ENCODE data around the gene ARHGEF1.
A peak's percentile ranks its signal among the peaks of the same experiment; 100 is the strongest.
"Not testable (repeated sequence)": the region's sequence is repeated elsewhere in the genome, so short reads cannot be mapped to it uniquely, and the experiment has no call there.

ARHGEF1 gene

DNA sequence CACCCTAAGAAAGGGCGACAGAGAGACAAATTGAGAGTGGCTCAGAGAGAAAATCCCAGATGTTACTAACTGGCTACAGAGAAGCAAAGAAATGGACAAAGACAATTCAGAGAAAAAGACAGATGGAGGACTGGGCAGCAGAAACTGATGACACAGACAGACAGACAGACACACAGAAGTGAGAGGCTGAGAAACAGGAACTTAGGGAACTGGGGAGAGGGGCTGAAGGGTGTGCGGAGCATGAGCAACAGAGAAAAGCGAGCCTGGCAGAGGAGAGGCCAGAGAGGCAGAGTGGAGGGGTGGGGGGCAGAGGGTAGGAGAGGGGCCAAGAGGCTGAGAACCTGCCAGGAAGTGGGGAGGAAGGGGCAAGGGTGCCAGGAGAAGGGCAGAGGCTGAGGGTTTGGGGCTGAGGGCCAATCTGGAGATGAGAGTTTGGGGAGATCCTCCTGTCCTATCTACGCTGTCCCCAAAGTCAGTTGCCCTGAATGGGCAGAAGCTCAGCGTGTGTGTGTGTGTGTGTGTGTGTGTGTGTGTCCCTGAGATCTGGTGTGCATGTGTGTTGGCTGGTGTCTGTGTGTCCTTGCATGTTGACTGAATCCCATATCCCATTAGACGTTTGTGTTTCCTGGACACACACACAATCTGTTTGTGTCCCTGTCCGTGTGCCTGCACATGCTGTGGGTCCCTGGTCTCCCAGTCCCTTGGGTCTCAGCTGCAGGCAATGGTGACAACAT, 50.9 kb downstream of the ARHGEF1 start:
- TF ChIP-seq, protein P1, sequence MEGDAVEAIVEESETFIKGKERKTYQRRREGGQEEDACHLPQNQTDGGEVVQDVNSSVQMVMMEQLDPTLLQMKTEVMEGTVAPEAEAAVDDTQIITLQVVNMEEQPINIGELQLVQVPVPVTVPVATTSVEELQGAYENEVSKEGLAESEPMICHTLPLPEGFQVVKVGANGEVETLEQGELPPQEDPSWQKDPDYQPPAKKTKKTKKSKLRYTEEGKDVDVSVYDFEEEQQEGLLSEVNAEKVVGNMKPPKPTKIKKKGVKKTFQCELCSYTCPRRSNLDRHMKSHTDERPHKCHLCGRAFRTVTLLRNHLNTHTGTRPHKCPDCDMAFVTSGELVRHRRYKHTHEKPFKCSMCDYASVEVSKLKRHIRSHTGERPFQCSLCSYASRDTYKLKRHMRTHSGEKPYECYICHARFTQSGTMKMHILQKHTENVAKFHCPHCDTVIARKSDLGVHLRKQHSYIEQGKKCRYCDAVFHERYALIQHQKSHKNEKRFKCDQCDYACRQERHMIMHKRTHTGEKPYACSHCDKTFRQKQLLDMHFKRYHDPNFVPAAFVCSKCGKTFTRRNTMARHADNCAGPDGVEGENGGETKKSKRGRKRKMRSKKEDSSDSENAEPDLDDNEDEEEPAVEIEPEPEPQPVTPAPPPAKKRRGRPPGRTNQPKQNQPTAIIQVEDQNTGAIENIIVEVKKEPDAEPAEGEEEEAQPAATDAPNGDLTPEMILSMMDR (IDR thresholded peaks at IDR 0.05; ENCODE audit: control insufficient read depth, insufficient read depth, low read depth, low read length, missing control alignments), result no peak
- no peak overlapping the region for H3K4me3 ChIP-seq (ENCODE audit: control insufficient read depth, low read depth, low read length)
- DNase-seq (ENCODE audit: low read depth), result no peak

DNA sequence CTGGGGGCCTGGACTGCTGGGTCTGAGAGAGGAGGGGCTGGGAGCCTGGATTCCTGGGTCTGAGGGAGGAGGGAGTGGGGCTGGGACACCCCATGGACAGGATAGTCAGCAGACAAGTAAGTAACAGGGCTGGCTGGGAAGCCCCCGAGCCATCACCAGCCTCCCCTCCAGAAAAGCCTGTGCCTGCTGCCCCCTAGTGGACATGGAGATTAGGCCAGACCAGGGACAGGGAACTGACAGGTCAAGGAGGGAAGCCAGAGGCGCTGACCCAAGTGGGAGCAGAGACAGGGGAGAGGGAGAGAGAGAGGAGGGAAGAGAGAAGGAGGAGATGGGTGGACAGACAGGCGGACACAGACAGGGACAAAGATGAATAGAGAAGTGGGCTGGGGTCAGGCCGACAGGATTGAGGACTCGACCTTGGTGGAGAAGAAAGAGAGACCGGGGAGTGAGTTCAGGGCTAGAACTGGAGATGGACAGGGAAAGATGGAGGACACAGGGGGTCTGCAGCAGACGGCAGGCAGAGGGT, 51.9 kb downstream of the ARHGEF1 start:
- DNase-seq (ENCODE audit: low read depth), result no peak
- no peak overlapping the region for H3K4me3 ChIP-seq (ENCODE audit: control insufficient read depth, low read depth, low read length)
- TF ChIP-seq, protein P1 (IDR thresholded peaks at IDR 0.05; ENCODE audit: control insufficient read depth, insufficient read depth, low read depth, low read length, missing control alignments), result peak; percentile 91

DNA sequence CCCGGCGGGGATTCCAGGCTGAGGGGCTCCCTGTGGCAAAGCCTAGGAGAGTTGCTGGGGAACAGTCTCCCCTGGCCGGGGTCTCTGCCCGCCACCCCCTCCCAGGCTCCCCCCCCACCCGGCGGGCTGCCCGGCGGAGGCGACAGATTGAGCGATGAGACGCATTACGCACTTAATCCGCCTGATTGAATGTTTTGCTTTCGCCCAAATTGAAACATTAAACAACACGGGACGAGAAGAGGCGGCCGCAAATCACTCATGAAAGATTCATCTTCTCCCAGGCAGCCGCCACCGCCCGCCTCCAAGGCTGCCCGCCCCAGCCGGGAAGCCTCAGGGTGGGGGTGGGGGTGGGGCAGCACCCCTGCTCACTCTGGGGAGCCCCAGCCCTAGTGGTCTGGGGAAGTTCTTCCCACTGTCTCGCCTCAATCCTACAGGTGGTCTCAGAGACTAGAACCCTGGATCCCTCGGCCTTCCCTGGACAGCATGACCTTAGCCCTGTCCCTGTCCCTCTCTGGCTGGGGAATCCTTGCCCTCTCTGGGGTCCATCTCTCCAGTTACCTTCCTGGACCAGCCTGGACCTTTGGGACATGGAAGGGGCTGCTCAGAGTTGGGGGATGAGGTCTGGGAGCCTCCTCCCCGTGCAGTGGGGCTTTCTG, 52.9 kb downstream of the ARHGEF1 start:
- TF ChIP-seq, protein P1 (IDR thresholded peaks at IDR 0.05; ENCODE audit: control insufficient read depth, insufficient read depth, low read depth, low read length, missing control alignments), result no peak
- no peak overlapping the region for H3K4me3 ChIP-seq (ENCODE audit: control insufficient read depth, low read depth, low read length)
- no peak for DNase-seq (ENCODE audit: low read depth)

DNA sequence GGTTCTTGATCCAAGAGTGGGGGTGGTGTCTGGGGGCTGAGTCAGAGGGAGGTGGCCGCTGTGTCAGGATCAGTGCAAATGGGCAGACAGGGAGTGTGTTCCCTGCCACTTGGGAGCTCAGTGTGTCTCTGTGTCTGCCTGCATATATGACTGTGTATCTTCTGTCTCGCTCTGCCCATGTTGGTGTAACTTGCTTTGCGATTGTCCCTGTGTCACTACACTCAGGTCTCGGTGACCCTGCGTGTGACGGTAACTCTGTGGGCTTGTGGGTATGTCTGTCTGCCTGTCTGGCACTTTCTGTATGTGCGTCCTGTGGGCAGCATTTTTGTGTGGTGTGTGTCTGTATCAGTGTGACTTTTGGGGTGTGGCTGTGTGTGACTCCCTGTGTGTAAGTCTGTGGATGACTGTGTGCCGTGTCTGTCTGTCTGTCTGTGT, 53.4 kb downstream of the ARHGEF1 start:
- H3K4me3 ChIP-seq (ENCODE audit: control insufficient read depth, low read depth, low read length), result no peak overlapping the region
- TF ChIP-seq, protein P1 (IDR thresholded peaks at IDR 0.05; ENCODE audit: control insufficient read depth, insufficient read depth, low read depth, low read length, missing control alignments), result no peak
- DNase-seq (ENCODE audit: low read depth), result no peak

DNA sequence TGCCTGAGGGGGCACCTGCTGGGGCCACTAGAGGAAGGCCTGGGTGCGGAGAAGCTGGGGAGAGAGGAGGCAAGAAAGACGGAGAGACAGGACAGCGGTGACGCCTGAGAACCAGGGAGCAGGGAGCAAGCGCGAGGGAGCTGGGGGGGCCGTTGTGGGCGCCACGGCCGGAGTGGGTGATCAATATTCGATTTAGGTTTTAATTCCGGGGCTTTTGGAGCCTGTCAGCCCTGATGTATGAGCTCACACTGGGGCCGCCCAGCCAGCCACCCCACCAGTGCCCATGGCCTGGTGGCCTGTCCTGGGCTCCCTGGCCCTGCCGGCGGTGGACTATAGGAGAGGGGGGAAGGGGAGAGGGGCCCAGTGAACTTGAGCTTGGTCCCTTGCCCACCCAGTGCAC, 54.0 kb downstream of the ARHGEF1 start:
- no peak for DNase-seq (ENCODE audit: low read depth)
- TF ChIP-seq, protein P1 (IDR thresholded peaks at IDR 0.05; ENCODE audit: control insufficient read depth, insufficient read depth, low read depth, low read length, missing control alignments), result no peak
- no peak overlapping the region for H3K4me3 ChIP-seq (ENCODE audit: control insufficient read depth, low read depth, low read length)

DNA sequence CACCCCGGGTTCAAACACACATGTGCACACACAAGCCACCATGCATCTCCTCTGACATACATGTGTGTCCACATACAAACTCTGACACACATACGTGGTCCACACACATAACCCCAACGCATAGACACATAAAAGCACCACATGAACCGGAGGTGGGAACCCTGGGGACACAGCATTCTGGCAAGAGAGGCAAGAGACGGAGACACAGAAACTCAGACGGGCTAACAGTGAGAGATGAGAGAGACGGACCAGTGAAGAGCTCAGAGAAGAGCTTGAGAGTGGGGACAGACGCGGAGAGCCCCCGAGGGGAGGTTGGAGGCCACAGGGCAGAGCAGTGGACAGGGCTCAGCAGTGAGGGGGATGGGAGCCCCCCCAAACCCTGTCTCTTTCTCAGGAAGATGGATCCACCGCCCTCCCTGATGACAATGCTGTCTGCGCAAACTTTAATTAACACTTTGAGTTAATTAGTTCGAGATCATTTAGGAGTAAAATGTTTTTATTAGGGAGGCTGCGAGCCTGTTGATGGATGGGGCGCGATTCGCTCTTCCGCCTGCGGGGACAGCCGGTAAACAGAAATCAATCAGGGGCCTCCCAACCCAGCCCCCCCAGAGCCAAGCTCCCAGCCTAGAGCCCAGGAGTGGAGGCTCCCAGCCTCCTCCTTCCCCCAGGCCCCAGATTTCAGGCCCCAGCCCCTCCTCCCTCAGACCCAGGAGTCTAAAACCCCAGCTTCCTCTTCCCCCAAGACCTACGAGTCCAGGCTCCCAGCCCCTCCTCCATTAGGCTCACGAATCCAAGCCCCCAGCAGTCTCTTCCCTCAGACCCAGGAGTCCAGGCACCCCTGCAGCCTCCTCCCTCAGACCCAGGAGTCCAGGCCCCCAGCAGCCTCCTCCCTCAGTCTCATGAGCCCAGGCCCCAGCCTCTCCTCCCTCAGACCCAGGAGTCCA, 54.8 kb downstream of the ARHGEF1 start:
- no peak for DNase-seq (ENCODE audit: low read depth)
- TF ChIP-seq, protein P1 (IDR thresholded peaks at IDR 0.05; ENCODE audit: control insufficient read depth, insufficient read depth, low read depth, low read length, missing control alignments), result peak; percentile 7
- no peak overlapping the region for H3K4me3 ChIP-seq (ENCODE audit: control insufficient read depth, low read depth, low read length)

DNA sequence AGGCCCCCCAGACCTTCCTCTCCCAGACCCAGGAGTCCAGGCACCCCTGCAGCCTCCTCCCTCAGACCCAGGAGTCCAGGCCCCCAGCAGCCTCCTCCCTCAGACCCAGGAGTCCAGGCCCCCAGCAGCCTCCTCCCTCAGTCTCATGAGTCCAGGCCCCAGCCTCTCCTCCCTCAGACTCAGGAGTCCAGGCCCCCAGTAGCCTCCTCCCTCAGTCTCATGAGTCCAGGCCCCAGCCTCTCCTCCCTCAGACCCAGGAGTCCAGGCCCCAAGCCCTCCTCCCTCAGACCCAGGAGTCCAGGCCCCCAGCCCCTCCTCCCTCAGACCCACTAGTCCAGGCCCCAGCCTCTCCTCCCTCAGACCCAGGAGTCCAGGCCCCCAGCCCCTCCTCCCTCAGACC, 56.2 kb downstream of the ARHGEF1 start:
- DNase-seq (ENCODE audit: low read depth), result not testable (repeated sequence)

More for the DNA sequence above, 56.2 kb downstream of the ARHGEF1 start:
- not testable (repeated sequence) for H3K4me3 ChIP-seq (ENCODE audit: control insufficient read depth, low read depth, low read length)

Measured in AG09309 (cell line).